Suprapubic skin (tissue), 4 donors: ENCODE data around the gene MGAT5. TPM values are rescaled to one million over a fixed set of nuclear protein-coding genes. Genes with fewer than 3 reads are reported as not detected.

Experiments
- DNase-seq, 2 donors: peaks; one replicate each; pipeline ENCODE4 v3.0.0-alpha.2; 2019; ENCODE audit warnings: low spot score in 2 of 2
- H3K27ac ChIP-seq: fragments of 200-600 bp; sonication (generic); one replicate; pipeline ENCODE4 v1.5.1; 2019
- H3K27me3 ChIP-seq: fragments of 200-600 bp; sonication (generic); one replicate; pipeline ENCODE4 v1.5.1; 2019
- H3K36me3 ChIP-seq: fragments of 200-600 bp; sonication (generic); one replicate; pipeline ENCODE4 v1.5.1; 2019
- H3K4me1 ChIP-seq: fragments of 200-600 bp; sonication (generic); one replicate; pipeline ENCODE4 v1.5.1; 2019
- H3K4me3 ChIP-seq: fragments of 200-600 bp; sonication (generic); one replicate; pipeline ENCODE4 v1.5.1; 2019; ENCODE audit warnings: mild to moderate bottlenecking
- H3K9me3 ChIP-seq: fragments of 200-600 bp; sonication (generic); one replicate; pipeline ENCODE4 v1.5.1; 2019
- EP300 ChIP-seq: sonication (generic); formaldehyde crosslinking; IDR thresholded peaks from one replicate; pipeline ENCODE4 v1.6.1; 2017; ENCODE audit warnings: antibody characterized with exemption
- POLR2A ChIP-seq, 2 donors: fragments of 450-650 bp; IDR thresholded peaks; one replicate each; pipeline ENCODE4 v1.6.1; 2017; ENCODE audit warnings: antibody characterized with exemption in 2 of 2, mild to moderate bottlenecking in 2 of 2, moderate library complexity in 2 of 2
- POLR2AphosphoS5 ChIP-seq, 3 donors: sonication (generic); formaldehyde crosslinking; IDR thresholded peaks; one replicate each; pipeline ENCODE4 v1.6.1; 2017; ENCODE audit warnings: antibody characterized with exemption in 3 of 3
- WGBS: methylation state at CpG from one replicate; pipeline ENCODE4 v1.1.5; 2018; 5-methylcytosine and 5-hydroxymethylcytosine counted together
- total RNA-seq, 4 donors: library from RNA; depleted of rRNA; stranded (reverse); fragments of >200 nt; gene quantifications; one replicate each; pipeline ENCODE4 v1.1.0, GENCODE V29; 2016
- TF ChIP-seq, protein P1 (sequence below), 2 donors: fragments of 200-600 bp in 1 of 2; fragments of 450-650 bp in 1 of 2; sonication (generic) in 1 of 2; IDR thresholded peaks; one replicate each; pipeline ENCODE4 v1.5.1; 2016 to 2019; ENCODE audit warnings: antibody characterized with exemption in 2 of 2, mild to moderate bottlenecking in 1 of 2, moderate library complexity in 1 of 2

MGAT5 gene
- total RNA-seq, 4 donors from 2014 or later = 16.9 to 42.1 (median 32.9) TPM

DNA sequence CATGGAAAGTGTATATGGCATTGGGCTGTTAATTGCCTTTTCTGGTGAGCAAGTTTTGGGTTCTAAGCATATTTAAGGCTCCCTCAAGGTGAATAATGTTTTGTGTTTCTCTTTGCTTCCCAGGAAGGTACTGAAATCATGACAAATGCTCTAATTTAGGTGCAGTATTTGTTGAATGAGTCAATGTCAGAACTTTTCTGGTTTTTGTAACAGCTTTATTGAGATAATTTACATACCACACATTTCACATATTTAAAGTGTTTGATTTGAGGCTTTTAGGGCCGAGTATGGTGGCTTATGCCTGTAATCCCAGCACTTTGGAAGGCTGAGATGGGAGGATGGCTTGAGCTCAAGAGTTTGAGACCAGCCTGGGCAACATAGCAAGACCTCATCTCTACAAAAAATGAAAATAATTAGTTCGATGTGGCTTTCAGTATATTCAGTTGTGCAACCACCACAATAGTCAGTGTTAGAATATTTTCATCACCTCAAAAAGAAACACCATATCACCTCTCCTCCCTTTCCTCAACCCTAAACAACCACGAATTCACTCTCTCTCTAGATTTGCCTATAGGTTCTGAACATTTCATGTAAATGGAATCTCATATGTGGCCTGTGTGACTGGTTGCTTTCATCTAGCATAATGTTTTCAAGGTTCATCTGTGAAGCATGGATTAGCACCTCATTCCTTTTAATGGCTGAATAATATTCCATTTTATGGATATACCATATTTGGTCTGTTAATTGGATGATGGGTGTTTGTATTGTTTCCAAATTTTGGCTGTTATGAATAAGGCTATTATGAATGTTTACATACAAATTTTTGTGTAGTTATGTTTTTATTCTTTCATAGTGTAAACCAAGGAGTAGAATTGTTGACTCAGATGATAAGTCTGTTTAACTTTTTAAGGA lies 54.9 kb downstream of the MGAT5 start:
- H3K27me3 ChIP-seq = no peaks in the 10 kb centered on the region
- TF ChIP-seq EP300 (no peak), POLR2A (IDR thresholded peaks at IDR 0.05) (no peak), POLR2AphosphoS5 (IDR thresholded peaks at IDR 0.05) (no peak)
- TF ChIP-seq, protein P1, sequence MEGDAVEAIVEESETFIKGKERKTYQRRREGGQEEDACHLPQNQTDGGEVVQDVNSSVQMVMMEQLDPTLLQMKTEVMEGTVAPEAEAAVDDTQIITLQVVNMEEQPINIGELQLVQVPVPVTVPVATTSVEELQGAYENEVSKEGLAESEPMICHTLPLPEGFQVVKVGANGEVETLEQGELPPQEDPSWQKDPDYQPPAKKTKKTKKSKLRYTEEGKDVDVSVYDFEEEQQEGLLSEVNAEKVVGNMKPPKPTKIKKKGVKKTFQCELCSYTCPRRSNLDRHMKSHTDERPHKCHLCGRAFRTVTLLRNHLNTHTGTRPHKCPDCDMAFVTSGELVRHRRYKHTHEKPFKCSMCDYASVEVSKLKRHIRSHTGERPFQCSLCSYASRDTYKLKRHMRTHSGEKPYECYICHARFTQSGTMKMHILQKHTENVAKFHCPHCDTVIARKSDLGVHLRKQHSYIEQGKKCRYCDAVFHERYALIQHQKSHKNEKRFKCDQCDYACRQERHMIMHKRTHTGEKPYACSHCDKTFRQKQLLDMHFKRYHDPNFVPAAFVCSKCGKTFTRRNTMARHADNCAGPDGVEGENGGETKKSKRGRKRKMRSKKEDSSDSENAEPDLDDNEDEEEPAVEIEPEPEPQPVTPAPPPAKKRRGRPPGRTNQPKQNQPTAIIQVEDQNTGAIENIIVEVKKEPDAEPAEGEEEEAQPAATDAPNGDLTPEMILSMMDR (IDR thresholded peaks at IDR 0.05) = no peak
- 97% methylated on average over 3 of the region's 3 CpGs for WGBS
- no peaks in the 10 kb centered on the region for H3K36me3 ChIP-seq
- DNase-seq = no peak
- H3K4me3 ChIP-seq = no peak overlapping the region
- no peaks in the 10 kb centered on the region for H3K9me3 ChIP-seq
- no peak overlapping the region for H3K27ac ChIP-seq
- H3K4me1 ChIP-seq = peaks cover 16% of the 10 kb centered on the region

DNA sequence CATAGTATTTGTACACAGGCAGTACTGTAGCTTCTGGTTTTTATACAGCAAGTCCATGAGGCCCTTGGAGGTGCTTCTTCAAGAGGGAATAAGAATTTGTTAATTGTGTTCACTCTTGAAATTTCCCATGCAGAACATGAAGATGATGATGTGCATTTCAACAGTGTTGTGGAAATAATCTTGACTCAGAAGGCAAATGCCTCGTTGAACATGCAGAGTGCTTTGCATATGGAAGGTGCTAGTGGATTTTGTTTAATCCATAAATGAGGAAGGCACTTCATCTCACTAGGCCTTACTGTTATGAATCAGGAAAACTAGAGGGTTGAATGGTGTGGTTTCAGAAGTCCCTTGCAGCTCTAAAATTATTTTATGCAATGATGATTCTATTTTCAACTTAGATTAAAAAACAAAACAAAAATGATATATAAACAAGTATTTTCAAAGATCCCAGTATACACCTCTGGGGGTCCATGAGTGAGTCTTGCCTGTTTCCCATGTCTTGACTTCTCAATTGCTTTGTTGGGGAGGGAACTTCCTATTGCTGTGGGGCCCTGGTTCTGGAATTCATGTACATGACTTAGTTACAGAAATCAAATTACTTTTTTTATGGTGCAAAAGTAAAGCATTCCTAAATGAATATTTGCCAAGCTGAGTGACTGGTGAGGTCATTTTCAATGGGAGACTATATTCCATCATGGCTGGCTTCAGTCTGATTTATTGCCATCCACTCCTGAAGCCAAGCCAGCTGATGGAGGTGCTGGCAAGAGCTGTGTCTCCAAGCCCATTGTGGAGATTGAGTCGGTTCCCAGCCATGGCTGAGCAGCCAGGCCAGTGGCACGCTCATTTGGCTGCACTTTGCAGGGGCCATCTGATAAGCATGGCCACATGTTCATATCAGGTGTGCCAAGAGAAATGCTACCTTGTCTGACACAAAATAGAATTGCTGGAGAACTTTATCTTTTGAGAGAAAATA lies 56.5 kb downstream of the MGAT5 start:
- TF ChIP-seq EP300 (no peak), POLR2A (IDR thresholded peaks at IDR 0.05) (no peak), POLR2AphosphoS5 (IDR thresholded peaks at IDR 0.05) (no peak)
- TF ChIP-seq, protein P1 (IDR thresholded peaks at IDR 0.05) = no peak
- no peaks in the 10 kb centered on the region for H3K9me3 ChIP-seq
- no peak for DNase-seq
- H3K36me3 ChIP-seq = no peaks in the 10 kb centered on the region
- no peak overlapping the region for H3K27ac ChIP-seq
- peaks cover 16% of the 10 kb centered on the region for H3K4me1 ChIP-seq
- 63% methylated on average over 3 of the region's 3 CpGs for WGBS
- H3K27me3 ChIP-seq = no peaks in the 10 kb centered on the region
- H3K4me3 ChIP-seq = no peak overlapping the region

DNA sequence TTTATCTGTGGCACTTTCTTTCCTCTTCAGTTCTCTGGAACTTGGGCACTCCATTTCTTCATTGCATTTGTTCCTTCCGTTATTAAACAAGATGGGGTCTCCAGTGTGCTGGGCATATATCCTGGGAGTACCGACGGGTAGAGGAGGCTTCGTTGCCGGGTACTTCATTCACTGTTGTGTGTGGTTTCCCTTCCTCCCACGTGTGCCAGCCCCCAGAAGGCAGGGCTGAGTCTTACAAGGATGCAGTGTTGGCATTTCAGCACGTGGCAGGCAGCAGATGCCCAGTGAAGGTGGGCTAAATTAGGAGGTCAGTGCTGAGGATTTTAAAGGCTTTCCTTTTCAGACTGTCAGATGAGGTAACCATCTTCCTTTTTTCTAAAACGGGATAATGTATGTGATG lies 58.6 kb downstream of the MGAT5 start:
- 68% methylated on average over 8 of the region's 8 CpGs for WGBS
- Histone ChIP-seq H3K9me3 (no peaks in the 10 kb centered on the region), H3K36me3 (peaks cover 4% of the 10 kb centered on the region), H3K27ac (no peak overlapping the region), H3K4me3 (no peak overlapping the region), H3K27me3 (no peaks in the 10 kb centered on the region), H3K4me1 (peaks cover 10% of the 10 kb centered on the region)
- DNase-seq = no peak
- TF ChIP-seq, protein P1 (IDR thresholded peaks at IDR 0.05) = no peak
- no peak for TF ChIP-seq POLR2AphosphoS5 (IDR thresholded peaks at IDR 0.05)
- no peak for TF ChIP-seq POLR2A (IDR thresholded peaks at IDR 0.05)

DNA sequence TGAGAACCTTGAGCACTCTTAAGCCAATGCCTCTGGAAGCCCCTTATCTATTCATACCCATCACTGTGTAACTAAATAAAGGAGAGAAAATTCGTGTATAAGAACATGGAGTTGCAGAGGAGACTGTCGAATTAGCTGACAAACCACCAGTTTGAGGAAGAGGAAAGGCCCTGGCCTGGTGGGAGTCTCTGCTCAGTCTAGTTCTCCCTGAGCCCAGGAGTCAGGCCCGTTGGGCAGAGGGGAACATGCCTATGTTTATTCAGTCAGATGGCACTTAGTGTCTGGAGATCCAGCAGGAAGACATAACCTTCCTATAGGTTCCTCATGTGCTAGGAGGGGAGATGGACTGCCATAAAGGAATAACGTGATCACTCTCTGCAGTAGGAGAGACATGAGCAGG lies 60.3 kb downstream of the MGAT5 start:
- Histone ChIP-seq H3K4me1 (peaks cover 10% of the 10 kb centered on the region), H3K9me3 (no peaks in the 10 kb centered on the region), H3K27ac (no peak overlapping the region), H3K36me3 (peaks cover 17% of the 10 kb centered on the region), H3K27me3 (no peaks in the 10 kb centered on the region), H3K4me3 (no peak overlapping the region)
- TF ChIP-seq POLR2AphosphoS5 (IDR thresholded peaks at IDR 0.05) (no peak), EP300 (no peak), POLR2A (IDR thresholded peaks at IDR 0.05) (no peak)
- TF ChIP-seq, protein P1 (IDR thresholded peaks at IDR 0.05) = no peak
- 67% methylated on average over 4 of the region's 4 CpGs for WGBS
- DNase-seq = no peak
